DND-41 (cell line): Measurements from ENCODE around the gene CASKIN2.

Experiments
- EZH2 ChIP-seq: IDR thresholded peaks from 3 replicates; pipeline ENCODE4 v1.6.1; 2012; ENCODE audit warnings: borderline replicate concordance, low read depth, mild to moderate bottlenecking, moderate library complexity, low read length, inconsistent platforms; ENCODE audit not compliant: severe bottlenecking
- TF ChIP-seq, protein P1 (sequence below): IDR thresholded peaks from 2 replicates; pipeline ENCODE4 v1.5.1; 2012; ENCODE audit warnings: borderline replicate concordance, low read length, moderate library complexity, mild to moderate bottlenecking; ENCODE audit not compliant: poor library complexity, severe bottlenecking; ENCODE audit errors: extremely low read depth

DNA sequence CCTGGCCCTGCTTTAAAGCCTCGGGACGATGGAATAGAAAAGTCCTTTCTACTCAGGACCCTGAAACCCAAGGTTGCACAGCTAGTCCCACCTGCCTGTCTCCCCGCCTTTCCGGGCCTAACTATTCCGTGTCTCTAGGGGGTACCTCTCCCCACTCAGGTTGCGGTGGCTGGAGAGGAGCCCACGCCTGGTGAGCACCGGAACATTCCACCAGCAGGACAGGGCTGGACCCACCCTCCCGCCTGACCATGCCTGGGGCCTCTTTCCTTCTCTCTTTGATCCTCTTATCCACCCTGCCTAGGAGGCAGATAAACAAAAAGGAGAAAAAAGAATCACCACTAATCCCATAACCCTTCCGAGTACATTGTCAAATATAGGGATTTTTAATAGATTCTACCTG lies 21.0 kb upstream of the CASKIN2 start:
- TF ChIP-seq, protein P1, sequence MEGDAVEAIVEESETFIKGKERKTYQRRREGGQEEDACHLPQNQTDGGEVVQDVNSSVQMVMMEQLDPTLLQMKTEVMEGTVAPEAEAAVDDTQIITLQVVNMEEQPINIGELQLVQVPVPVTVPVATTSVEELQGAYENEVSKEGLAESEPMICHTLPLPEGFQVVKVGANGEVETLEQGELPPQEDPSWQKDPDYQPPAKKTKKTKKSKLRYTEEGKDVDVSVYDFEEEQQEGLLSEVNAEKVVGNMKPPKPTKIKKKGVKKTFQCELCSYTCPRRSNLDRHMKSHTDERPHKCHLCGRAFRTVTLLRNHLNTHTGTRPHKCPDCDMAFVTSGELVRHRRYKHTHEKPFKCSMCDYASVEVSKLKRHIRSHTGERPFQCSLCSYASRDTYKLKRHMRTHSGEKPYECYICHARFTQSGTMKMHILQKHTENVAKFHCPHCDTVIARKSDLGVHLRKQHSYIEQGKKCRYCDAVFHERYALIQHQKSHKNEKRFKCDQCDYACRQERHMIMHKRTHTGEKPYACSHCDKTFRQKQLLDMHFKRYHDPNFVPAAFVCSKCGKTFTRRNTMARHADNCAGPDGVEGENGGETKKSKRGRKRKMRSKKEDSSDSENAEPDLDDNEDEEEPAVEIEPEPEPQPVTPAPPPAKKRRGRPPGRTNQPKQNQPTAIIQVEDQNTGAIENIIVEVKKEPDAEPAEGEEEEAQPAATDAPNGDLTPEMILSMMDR: no peak
- no peak for TF ChIP-seq EZH2
